GM12873 (cell line): Measurements from ENCODE around the gene ACOD1.

ENCODE experiments used
- CTCF ChIP-seq: IDR thresholded peaks from 2 replicates; pipeline ENCODE4 v1.5.1; 2012; ENCODE audit warnings: low read depth, mild to moderate bottlenecking, moderate library complexity, low read length, control low read depth; ENCODE audit not compliant: insufficient read depth; ENCODE audit errors: missing control alignments

ACOD1 gene

GRCh38 chr13:76937281-76937820 is 11.0 kb upstream of the ACOD1 start:
- no peak for TF ChIP-seq CTCF

GRCh38 chr13:76939215-76939614 is 9.1 kb upstream of the ACOD1 start:
- TF ChIP-seq CTCF: no peak

- TF ChIP-seq CTCF: no peak
These were observed 5.9 kb upstream of the ACOD1 start for GRCh38 chr13:76942363-76942762.

- no peak for TF ChIP-seq CTCF
These were observed 4.7 kb upstream of the ACOD1 start for GRCh38 chr13:76943646-76944045.

GRCh38 chr13:76944456-76944855 is 3.9 kb upstream of the ACOD1 start:
- TF ChIP-seq CTCF: no peak

- TF ChIP-seq CTCF: no peak
These were observed 1.8 kb downstream of the ACOD1 start for GRCh38 chr13:76950101-76950500.

- TF ChIP-seq CTCF: no peak
These were observed 5.7 kb downstream of the ACOD1 start for GRCh38 chr13:76953968-76954367.
